DOHH2 (cell line): ENCODE measurements around the gene NCKAP5.

Experiments used
- CTCF ChIP-seq: fragments of 200-600 bp; sonication (generic); IDR thresholded peaks from one replicate; pipeline ENCODE4 v1.5.1; 2014; ENCODE audit warnings: antibody characterized with exemption, mild to moderate bottlenecking, low read depth, low read length; ENCODE audit not compliant: poor library complexity, severe bottlenecking
- EZH2phosphoT487 ChIP-seq: fragments of 200-600 bp; sonication (generic); IDR thresholded peaks from 2 replicates; pipeline ENCODE4 v1.6.1; 2017; ENCODE audit warnings: borderline replicate concordance, mild to moderate bottlenecking, antibody characterized with exemption, low read length, moderate library complexity, mixed read lengths

DNA sequence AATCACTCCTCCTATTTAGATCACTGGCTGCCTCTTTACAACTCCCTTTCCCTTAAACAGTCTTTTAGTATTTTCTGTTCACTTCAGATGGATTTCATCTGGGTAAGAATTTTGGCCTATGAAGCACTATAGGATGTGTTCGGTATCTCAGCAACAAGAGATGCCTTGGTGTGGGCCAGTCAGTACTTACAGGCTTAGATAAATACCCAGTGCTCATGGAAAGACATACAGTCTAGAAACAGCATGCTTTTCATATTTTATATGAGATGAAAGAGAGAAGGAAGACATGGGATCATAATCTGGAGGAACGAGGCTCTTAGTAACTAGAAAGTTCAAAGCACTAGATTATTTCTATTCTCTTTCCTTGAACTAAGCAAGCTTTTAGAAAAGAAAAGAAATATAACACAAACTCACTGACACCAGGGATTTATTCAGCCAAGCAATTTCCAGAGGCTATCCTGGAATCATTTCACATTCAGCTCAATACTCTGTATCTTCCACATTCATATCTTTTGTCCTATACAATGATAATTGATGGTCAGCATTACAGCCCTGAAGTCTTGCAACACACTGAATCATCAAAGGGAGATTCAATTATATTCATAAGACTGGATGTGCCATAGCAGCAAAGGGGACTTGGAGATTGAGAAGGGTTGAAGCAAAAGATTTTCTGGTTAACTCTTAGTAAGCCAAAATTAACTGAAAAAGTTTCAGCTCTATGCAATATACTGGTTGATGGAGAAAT lies 489.4 kb downstream of the NCKAP5 start:
- TF ChIP-seq CTCF (no peak), EZH2phosphoT487 (no peak)
